Measurements from ENCODE around the gene SFMBT1.

SFMBT1 gene

GRCh38 chr3:52880047-52880446 is 165.8 kb downstream of the SFMBT1 start:
- no peak for DNase-seq

- no peak for DNase-seq
Measured at GRCh38 chr3:52879581-52879980, 166.3 kb downstream of the SFMBT1 start.

GRCh38 chr3:52879090-52879489 is 166.8 kb downstream of the SFMBT1 start:
- DNase-seq = no peak

- no peak for DNase-seq
Measured at GRCh38 chr3:52877085-52877484, 168.8 kb downstream of the SFMBT1 start.

- no peak for DNase-seq
Measured at GRCh38 chr3:52874864-52875587, 170.8 kb downstream of the SFMBT1 start.

- no peak for DNase-seq
Measured at GRCh38 chr3:52874160-52874701, 171.6 kb downstream of the SFMBT1 start.

GRCh38 chr3:52873433-52874159 is 172.3 kb downstream of the SFMBT1 start:
- no peak for DNase-seq

- DNase-seq = no peak
Measured at GRCh38 chr3:52872245-52872644, 173.6 kb downstream of the SFMBT1 start.

GRCh38 chr3:52871761-52872160 is 174.1 kb downstream of the SFMBT1 start:
- DNase-seq = no peak

GRCh38 chr3:52870471-52870870 is 175.4 kb downstream of the SFMBT1 start:
- DNase-seq = no peak

- peak; percentile 6 for DNase-seq
Measured at GRCh38 chr3:52866427-52866826, 179.4 kb downstream of the SFMBT1 start.

GRCh38 chr3:52865994-52866393 is 179.9 kb downstream of the SFMBT1 start:
- DNase-seq = no peak

- DNase-seq = peak; percentile 76
Measured at GRCh38 chr3:52860424-52860768, 185.5 kb downstream of the SFMBT1 start.

- peak; percentile 76 for DNase-seq
Measured at GRCh38 chr3:52859686-52860423, 186.0 kb downstream of the SFMBT1 start.

GRCh38 chr3:52857864-52858263 is 188.0 kb downstream of the SFMBT1 start:
- no peak for DNase-seq

GRCh38 chr3:52857133-52857532 is 188.7 kb downstream of the SFMBT1 start:
- no peak for DNase-seq

GRCh38 chr3:52856666-52857065 is 189.2 kb downstream of the SFMBT1 start:
- DNase-seq = no peak

- no peak for DNase-seq
Measured at GRCh38 chr3:52854013-52854412, 191.9 kb downstream of the SFMBT1 start.
